Stimulated activated naive CD4-positive, alpha-beta T cell treated with Interleukin-2 at 50 U/mL for 16 hours (primary cell): ENCODE results near the gene PNKP.
"Not testable (repeated sequence)": the region's sequence is repeated elsewhere in the genome, so short reads cannot be mapped to it uniquely, and the experiment has no call there.

ENCODE experiments used
- DNase-seq: peaks from one replicate; lab custom pipeline; 2025; lab: John Stamatoyannopoulos, UW

The PNKP gene

GRCh38 chr19:49823472-49823871, 43.9 kb downstream of the PNKP start:
- DNase-seq, result no peak

- no peak for DNase-seq
Observed at GRCh38 chr19:49820125-49820524, 47.3 kb downstream of the PNKP start.

- not testable (repeated sequence) for DNase-seq
Observed at GRCh38 chr19:49819452-49820115, 47.8 kb downstream of the PNKP start.

GRCh38 chr19:49818649-49819370, 48.6 kb downstream of the PNKP start:
- DNase-seq, result no peak

- DNase-seq, result peak; percentile 87
Observed at GRCh38 chr19:49817964-49818648, 49.3 kb downstream of the PNKP start, which contains the start of gene MED25. TSS of gene MED25 (plus strand) at chr19:49818289. CDS start at chr19:49818342, 53 bp downstream.

GRCh38 chr19:49816590-49816989, 50.8 kb downstream of the PNKP start:
- no peak for DNase-seq

- DNase-seq, result no peak
Observed at GRCh38 chr19:49814010-49814409, 53.4 kb downstream of the PNKP start.

- DNase-seq, result peak; percentile 94
Observed at GRCh38 chr19:49812997-49813861, 54.1 kb downstream of the PNKP start, which contains the start of gene FUZ. TSS of gene FUZ (minus strand) at chr19:49813292. CDS start at chr19:49813106, 186 bp downstream.

- no peak for DNase-seq
Observed at GRCh38 chr19:49812452-49812996, 54.9 kb downstream of the PNKP start.

GRCh38 chr19:49811328-49811727, 56.0 kb downstream of the PNKP start:
- DNase-seq, result no peak
